IMR-90 (cell line): ENCODE results near the gene ACOX3. TPM values are rescaled to one million over a fixed set of nuclear protein-coding genes. Genes with fewer than 3 reads are reported as not detected.

Source experiments
- ATAC-seq: fragments of 200-7000 bp; cut with Tn5 transposase; 2 replicates; pipeline ENCODE4 v1.9.1; 2020; ENCODE audit warnings: low read depth, mild to moderate bottlenecking, moderate library complexity
- BruUV-seq: library from RNA; stranded (reverse); fragments of 400-500 nt; replicated peaks from 2 replicates; lab custom pipeline; 2021; lab: Mats Ljungman, UMichigan
- CTCF ChIA-PET: fragments of 300-600 bp; formaldehyde crosslinking; extraction: SDS; loops from one replicate; lab custom pipeline; 2021; ENCODE audit warnings: antibody characterized with exemption; lab: Yijun Ruan, JAX
- POLR2A ChIA-PET: fragments of 300-600 bp; sonication (Branson Sonifier 250); formaldehyde crosslinking; loops from one replicate; lab custom pipeline; 2022; ENCODE audit warnings: antibody characterized with exemption; ENCODE audit not compliant: unreplicated experiment; lab: Charles Lee
- DNase-seq: peaks from one replicate; pipeline ENCODE4 v3.0.0; 2013
- H2AFZ ChIP-seq: replicated peaks from 2 replicates; pipeline ENCODE3; 2013; ENCODE audit warnings: low read length, mild to moderate bottlenecking; ENCODE audit not compliant: poor library complexity
- H2AK5ac ChIP-seq: 2 replicates; pipeline ENCODE4 v1.6.1; 2013; ENCODE audit warnings: low read depth, low read length, inconsistent platforms
- H2AK9ac ChIP-seq: replicated peaks from 2 replicates; pipeline ENCODE3; 2013; ENCODE audit warnings: mild to moderate bottlenecking, low read depth, low read length, moderate library complexity; ENCODE audit not compliant: poor library complexity
- H2BK120ac ChIP-seq: 2 replicates; pipeline ENCODE4 v1.6.1; 2013; ENCODE audit warnings: low read depth, low read length, inconsistent platforms
- H2BK15ac ChIP-seq: 3 replicates; pipeline ENCODE4 v1.6.1; 2013; ENCODE audit warnings: low read depth, low read length, inconsistent platforms
- H2BK20ac ChIP-seq: 2 replicates; pipeline ENCODE4 v1.6.1; 2013; ENCODE audit warnings: low read depth, mild to moderate bottlenecking, inconsistent platforms, low read length, moderate library complexity
- H2BK5ac ChIP-seq: 2 replicates; pipeline ENCODE4 v1.6.1; 2013; ENCODE audit warnings: mild to moderate bottlenecking, low read depth, low read length, inconsistent platforms; ENCODE audit not compliant: poor library complexity, severe bottlenecking
- H3K14ac ChIP-seq: replicated peaks from 2 replicates; pipeline ENCODE4 v1.6.1; 2013; ENCODE audit warnings: low read depth, low read length, inconsistent platforms
- H3K18ac ChIP-seq: 2 replicates; pipeline ENCODE4 v1.6.1; 2013; ENCODE audit warnings: low read depth, low read length, control low read depth
- H3K23ac ChIP-seq: 2 replicates; pipeline ENCODE4 v1.6.1; 2013; ENCODE audit warnings: low read depth, low read length, inconsistent platforms
- H3K27ac ChIP-seq: 2 replicates; pipeline ENCODE4 v1.5.1; 2013; ENCODE audit warnings: mild to moderate bottlenecking, control low read depth, low read length; ENCODE audit not compliant: insufficient read depth
- H3K27me3 ChIP-seq: 2 replicates; pipeline ENCODE4 v1.6.1; 2013; ENCODE audit warnings: low read length; ENCODE audit not compliant: control insufficient read depth, insufficient read depth
- H3K36me3 ChIP-seq: 2 replicates; pipeline ENCODE4 v1.6.1; 2013; ENCODE audit warnings: low read length, mixed read lengths; ENCODE audit not compliant: control insufficient read depth, insufficient read depth
- H3K4ac ChIP-seq: 2 replicates; pipeline ENCODE4 v1.6.1; 2013; ENCODE audit warnings: low read depth, low read length, inconsistent platforms
- H3K4me1 ChIP-seq: 2 replicates; pipeline ENCODE4 v1.6.1; 2013; ENCODE audit warnings: low read length, mixed read lengths; ENCODE audit not compliant: control insufficient read depth, insufficient read depth
- H3K4me2 ChIP-seq: 2 replicates; pipeline ENCODE4 v1.6.1; 2013; ENCODE audit warnings: low read depth, mild to moderate bottlenecking, control low read depth, low read length, moderate library complexity
- H3K4me3 ChIP-seq: 2 replicates; pipeline ENCODE4 v1.5.1; 2013; ENCODE audit warnings: low read depth, mild to moderate bottlenecking, control low read depth, low read length, moderate library complexity; ENCODE audit not compliant: insufficient read depth
- H3K56ac ChIP-seq: 2 replicates; pipeline ENCODE4 v1.6.1; 2013; ENCODE audit warnings: low read length, inconsistent platforms; ENCODE audit not compliant: insufficient read depth; ENCODE audit errors: extremely low read depth
- H3K79me1 ChIP-seq, 2 experiments: 2 replicates each; pipeline ENCODE4 v1.6.1; 2013; ENCODE audit warnings: low read length in 2 of 2, inconsistent platforms in 1 of 2, low read depth in 1 of 2
- H3K9ac ChIP-seq: 2 replicates; pipeline ENCODE4 v1.6.1; 2013; ENCODE audit warnings: low read depth, low read length, control low read depth
- H3K9me1 ChIP-seq: 2 replicates; pipeline ENCODE4 v1.6.1; 2013; ENCODE audit warnings: low read length, inconsistent platforms; ENCODE audit not compliant: insufficient read depth
- H3K9me3 ChIP-seq: 2 replicates; pipeline ENCODE4 v1.6.1; 2013; ENCODE audit warnings: low read length; ENCODE audit not compliant: control insufficient read depth, insufficient read depth
- H4K20me1 ChIP-seq: 2 replicates; pipeline ENCODE4 v1.6.1; 2013; ENCODE audit warnings: low read length, inconsistent platforms; ENCODE audit not compliant: insufficient read depth
- H4K5ac ChIP-seq: 2 replicates; pipeline ENCODE4 v1.6.1; 2013; ENCODE audit warnings: mild to moderate bottlenecking, low read depth, low read length, control low read depth
- H4K8ac ChIP-seq, 2 experiments: 2 replicates each; pipeline ENCODE4 v1.6.1; 2013; ENCODE audit warnings: low read depth in 2 of 2, low read length in 2 of 2, control low read depth in 1 of 2, inconsistent platforms in 1 of 2
- H4K91ac ChIP-seq: 2 replicates; pipeline ENCODE4 v1.6.1; 2013; ENCODE audit warnings: low read depth, low read length, inconsistent platforms; ENCODE audit not compliant: insufficient read depth
- BHLHE40 ChIP-seq: fragments of 150-350 bp; IDR thresholded peaks from 2 replicates; pipeline ENCODE4 v1.6.1; 2016; ENCODE audit warnings: mild to moderate bottlenecking, low read depth, low read length
- CHD1 ChIP-seq: IDR thresholded peaks from 2 replicates; pipeline ENCODE4 v1.6.1; 2012; ENCODE audit warnings: low read depth, low read length, improper control_type of control experiment
- MXI1 ChIP-seq: IDR thresholded peaks from 2 replicates; pipeline ENCODE4 v1.6.1; 2012; ENCODE audit warnings: low read depth, mild to moderate bottlenecking, low read length, moderate library complexity, borderline replicate concordance
- RFX5 ChIP-seq: IDR thresholded peaks from 2 replicates; pipeline ENCODE4 v1.8.0; 2012; ENCODE audit warnings: low read depth, mild to moderate bottlenecking, low read length, moderate library complexity
- WGBS, 2 experiments: methylation state at CpG; one replicate each; pipeline versions ENCODE4 v1.1.5 to v1.1.7; 2013; ENCODE audit warnings: missing lambda C conversion rate in 2 of 2; ENCODE audit not compliant: insufficient read length in 1 of 2; ENCODE audit errors: extremely low coverage in 2 of 2; 5-methylcytosine and 5-hydroxymethylcytosine counted together
- dilution Hi-C: fragments of 300-500 bp; cut with HindIII; formaldehyde crosslinking; loops from one replicate; pipeline ENCODE4 v1.14.3; 2018; ENCODE audit warnings: low sequenced_read_pairs; ENCODE audit not compliant: unreplicated experiment
- in situ Hi-C: fragments of 300-500 bp; cut with MboI; formaldehyde crosslinking; loops from 3 replicates; pipeline ENCODE4 v1.14.3; 2019; ENCODE audit warnings: low sequenced_read_pairs, inconsistent platforms, mixed read lengths
- intact Hi-C: fragments of 100-400 bp; cut with micrococcal nuclease; formaldehyde crosslinking; loops from 2 replicates; pipeline ENCODE4 v1.10.0; 2022
- polyA plus RNA-seq, 3 experiments: library from polyadenylated mRNA; depleted of rRNA; stranded (reverse); fragments of >200 nt; gene quantifications; 2 replicates each; pipeline ENCODE4 v1.2.3, GENCODE V29; 2012; ENCODE audit warnings: low replicate concordance in 1 of 3
- total RNA-seq: library from RNA; depleted of rRNA; stranded (reverse); fragments of >200 nt; gene quantifications from 2 replicates; pipeline ENCODE4 v1.2.3, GENCODE V29; 2012

Gene ACOX3
- total and polyA plus RNA-seq, 2 of the 4 experiments (the other 2 are of a cell fraction) = 15.2 to 25.8 TPM

DNA sequence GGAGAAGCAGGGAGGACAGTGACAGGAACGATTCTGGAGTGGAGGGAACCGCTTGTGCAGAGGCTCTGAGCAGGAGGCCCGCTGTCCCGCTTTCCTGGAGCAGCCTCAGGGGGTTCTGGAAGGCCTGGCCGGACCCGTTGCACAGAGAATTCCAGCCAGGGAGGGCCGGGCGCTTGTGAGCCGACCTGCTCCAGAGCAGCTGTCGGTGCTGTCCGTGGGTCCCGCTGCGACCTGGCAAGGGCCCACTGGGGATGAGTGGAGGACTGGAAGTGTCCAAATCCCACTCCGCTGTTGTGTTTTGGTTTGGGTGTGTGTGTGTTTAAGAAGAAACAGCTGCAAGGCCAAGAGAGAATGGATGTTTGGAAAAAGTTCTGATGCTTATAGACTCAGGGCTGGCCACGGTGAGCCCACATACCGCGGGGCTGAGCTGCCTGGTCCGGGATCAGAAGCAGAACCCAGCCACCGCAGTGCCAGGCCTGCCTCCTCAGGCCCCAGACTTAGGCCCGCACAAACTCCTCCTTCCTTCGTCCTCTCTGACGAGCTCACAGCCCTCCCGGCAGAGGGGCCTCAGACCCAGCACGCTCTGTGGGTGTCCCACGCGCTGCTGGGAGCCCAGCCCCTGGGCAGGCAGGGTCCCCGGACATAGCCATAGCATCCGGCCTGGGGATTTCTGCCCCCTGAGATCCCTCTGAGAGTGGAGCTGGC is 97.1 kb downstream of the ACOX3 start:
- H3K4ac ChIP-seq = no peak overlapping the region
- H3K4me1 ChIP-seq = peaks cover 4% of the 10 kb centered on the region; the same call in 1 of the 2 replicates
- ChIA-PET CTCF (no interaction called here), POLR2A (no interaction called here)
- no peak overlapping the region for H3K14ac ChIP-seq
- no peaks in the 10 kb centered on the region for H3K36me3 ChIP-seq
- H3K4me2 ChIP-seq = no peak overlapping the region
- peak overlapping the region; percentile 42 for H2AK9ac ChIP-seq
- H4K91ac ChIP-seq = no peak overlapping the region
- no peak overlapping the region for H4K8ac ChIP-seq
- H4K20me1 ChIP-seq = no peaks in the 10 kb centered on the region
- H3K79me1 ChIP-seq = no peaks in the 10 kb centered on the region
- no peak for DNase-seq
- in situ Hi-C loops = no loop called here
- H3K9me3 ChIP-seq = no peaks in the 10 kb centered on the region
- H3K9me1 ChIP-seq = no peaks in the 10 kb centered on the region
- dilution Hi-C loops = no loop called here
- H3K18ac ChIP-seq = no peak overlapping the region
- 67% methylated on average over 13 of the region's 28 CpGs; no CpG with 5 or more reads in 1 of the 2 experiments for WGBS, 2 experiments
- no peak overlapping the region for H3K56ac ChIP-seq
- no peak overlapping the region for H2BK15ac ChIP-seq
- no TSS peak for BruUV-seq
- H2AFZ ChIP-seq = peak overlapping the region; percentile 51
- intact Hi-C loops = no loop called here
- no peak overlapping the region for H2AK5ac ChIP-seq
- H3K4me3 ChIP-seq = no peak overlapping the region
- no peak for TF ChIP-seq RFX5
- no peak for TF ChIP-seq BHLHE40
- no peak for TF ChIP-seq CHD1
- TF ChIP-seq MXI1 = no peak
- no peak overlapping the region for H3K27ac ChIP-seq
- H2BK5ac ChIP-seq = no peak overlapping the region
- no peak overlapping the region for H4K5ac ChIP-seq
- no peak overlapping the region for H3K23ac ChIP-seq
- no peak overlapping the region for H3K9ac ChIP-seq
- H2BK120ac ChIP-seq = no peak overlapping the region
- ATAC-seq = peak; percentile 46
- H2BK20ac ChIP-seq = no peak overlapping the region
- peaks cover 13% of the 10 kb centered on the region for H3K27me3 ChIP-seq
